ENCODE measurements around the gene KISS1R. TPM values are rescaled to one million over a fixed set of nuclear protein-coding genes. Genes with fewer than 3 reads are reported as not detected.

The KISS1R gene
- total and polyA plus RNA-seq, 4 donors, result not detected

GRCh38 chr19:955803-956765, 39.0 kb downstream of the KISS1R start:
- DNase-seq (ENCODE audit: low spot score), result no peak
- Histone ChIP-seq H3K9ac (ENCODE audit: low read depth in 1 of 2, low read length in 2 of 2) (no peak overlapping the region), H3K4me3 (ENCODE audit: low read depth in 1 of 3, low read length in 3 of 3) (no peak overlapping the region), H3K27me3 (ENCODE audit: control insufficient read depth in 4 of 4, insufficient read depth in 4 of 4, low read length in 3 of 4) (no peaks in the 10 kb centered on the region), H3K4me1 (ENCODE audit: control insufficient read depth in 4 of 4, insufficient read depth in 4 of 4, low read length in 3 of 4) (peaks cover 3 to 7% (median 4%) of the 10 kb centered on the region in 4 donors), H3K36me3 (ENCODE audit: control insufficient read depth in 4 of 4, insufficient read depth in 3 of 4, low read depth in 1 of 4, low read length in 3 of 4) (peaks cover 0 to 2% (median 0%) of the 10 kb centered on the region in 4 donors), H3K9me3 (ENCODE audit: control insufficient read depth in 4 of 4, low read length in 3 of 4) (no peaks in the 10 kb centered on the region), H3K27ac (ENCODE audit: low read depth in 1 of 2, low read length in 2 of 2) (no peak overlapping the region)
- TF ChIP-seq FOXA2 (IDR thresholded peaks at IDR 0.05) (no peak), CTCF (IDR thresholded peaks at IDR 0.05; ENCODE audit: low read depth, low read length, missing input control) (no peak), EGR1 (IDR thresholded peaks at IDR 0.05; ENCODE audit: low read depth in 2 of 2) (no peak), MAX (IDR thresholded peaks at IDR 0.05) (no peak), ATF3 (IDR thresholded peaks at IDR 0.05) (no peak), REST (IDR thresholded peaks at IDR 0.05) (no peak), FOXA1 (IDR thresholded peaks at IDR 0.05) (no peak), TAF1 (conservative IDR thresholded peaks at IDR 0.05) (no peak)
- WGBS, result 85% methylated on average over 55 of the region's 55 CpGs

- no peak overlapping the region for H3K4me3 ChIP-seq (ENCODE audit: low read depth in 1 of 3, low read length in 3 of 3)
- H3K4me1 ChIP-seq (ENCODE audit: control insufficient read depth in 4 of 4, insufficient read depth in 4 of 4, low read length in 3 of 4), result peaks cover 3 to 7% (median 4%) of the 10 kb centered on the region in 4 donors
- DNase-seq (ENCODE audit: low spot score), result no peak
- H3K27me3 ChIP-seq (ENCODE audit: control insufficient read depth in 4 of 4, insufficient read depth in 4 of 4, low read length in 3 of 4), result no peaks in the 10 kb centered on the region
- H3K9me3 ChIP-seq (ENCODE audit: control insufficient read depth in 4 of 4, low read length in 3 of 4), result no peaks in the 10 kb centered on the region
- 71% methylated on average over 27 of the region's 27 CpGs for WGBS
- no peak overlapping the region for H3K9ac ChIP-seq (ENCODE audit: low read depth in 1 of 2, low read length in 2 of 2)
- H3K36me3 ChIP-seq (ENCODE audit: control insufficient read depth in 4 of 4, insufficient read depth in 3 of 4, low read depth in 1 of 4, low read length in 3 of 4), result peaks cover 0 to 2% (median under 1%) of the 10 kb centered on the region in 4 donors
- H3K27ac ChIP-seq (ENCODE audit: low read depth in 1 of 2, low read length in 2 of 2), result no peak overlapping the region
- no peak for TF ChIP-seq SP1 (IDR thresholded peaks at IDR 0.05)
- TF ChIP-seq MAX (IDR thresholded peaks at IDR 0.05), result no peak
- no peak for TF ChIP-seq RXRA (IDR thresholded peaks at IDR 0.05)
- TF ChIP-seq TAF1 (conservative IDR thresholded peaks at IDR 0.05), result no peak
- TF ChIP-seq GABPA (IDR thresholded peaks at IDR 0.05 in 1 of 2, conservative IDR thresholded peaks at IDR 0.05 in 1 of 2), result no peak
- TF ChIP-seq ZBTB33 (IDR thresholded peaks at IDR 0.05), result no peak
- TF ChIP-seq EGR1 (IDR thresholded peaks at IDR 0.05; ENCODE audit: low read depth in 2 of 2), result no peak
- TF ChIP-seq RAD21 (IDR thresholded peaks at IDR 0.05), result no peak
- no peak for TF ChIP-seq FOXA1 (IDR thresholded peaks at IDR 0.05)
- TF ChIP-seq FOXA2 (IDR thresholded peaks at IDR 0.05), result no peak
- no peak for TF ChIP-seq CTCF (IDR thresholded peaks at IDR 0.05; ENCODE audit: low read depth, low read length, missing input control)
- TF ChIP-seq YY1 (IDR thresholded peaks at IDR 0.05), result no peak
- TF ChIP-seq NR2F2 (IDR thresholded peaks at IDR 0.05), result no peak
Observed at GRCh38 chr19:956766-957440, 39.8 kb downstream of the KISS1R start.

Data from liver (tissue), 9 donors.